ENCODE measurements around the gene OSBPL9. TPM values are rescaled to one million over a fixed set of nuclear protein-coding genes. Genes with fewer than 3 reads are reported as not detected.

The OSBPL9 gene
- total and polyA plus RNA-seq, 9 of the 15 experiments (the other 6 are each of a cell fraction or from before 2014, with no cell fraction given), result 43.9 to 217 (median 170) TPM

- TF ChIP-seq TRIM25 (IDR thresholded peaks at IDR 0.05; ENCODE audit: borderline replicate concordance) (no peak), MTA2 (IDR thresholded peaks at IDR 0.05; ENCODE audit: low read depth) (no peak), NCOA2 (IDR thresholded peaks at IDR 0.05; ENCODE audit: partially characterized antibody in 2 of 2) (no peak), USF1 (CRISPR knock-in tag; IDR thresholded peaks at IDR 0.05) (no peak), POLR2G (IDR thresholded peaks at IDR 0.05; ENCODE audit: low read depth, low read length) (no peak)
Measured at GRCh38 chr1:51691920-51692319, 75.0 kb downstream of the OSBPL9 start (continued).

- H3K9me1 ChIP-seq (ENCODE audit: control insufficient read depth, insufficient read depth, low read length), result no peaks in the 10 kb centered on the region
- H3K4me1 ChIP-seq (replicated peaks in 1 of 2; ENCODE audit: control insufficient read depth in 2 of 2, insufficient read depth in 2 of 2, low read length in 2 of 2), result peaks cover 2 to 9% of the 10 kb centered on the region in 2 experiments; a peak in 4 of 5 replicates
- ATAC-seq, result no peak
- H3K9ac ChIP-seq (ENCODE audit: insufficient read depth in 1 of 2, low read depth in 2 of 2, low read length in 2 of 2), result no peak overlapping the region
- in situ Hi-C loops (cut with MboI) (no loop called here), intact Hi-C loops (cut with micrococcal nuclease) (no loop called here)
- no peak for FAIRE-seq
- no peak overlapping the region for H2AFZ ChIP-seq (ENCODE audit: low read depth, low read length)
- ChIA-PET POLR2A (interaction anchor here (0.6 to 1.4 kb wide), 3 partner anchors 13 to 17 kb away, joined by 3 read pairs; no protein-coding TSS in a partner anchor), CTCF (ENCODE audit: low intra/inter-chr PET ratio) (no interaction called here)
- no TSS peak for BruUV-seq (replicated peaks)
- H4K20me1 ChIP-seq (replicated peaks; ENCODE audit: control insufficient read depth, insufficient read depth, low read length), result peaks cover 5% of the 10 kb centered on the region; the same call in 1 of the 2 replicates
- H3K79me2 ChIP-seq (ENCODE audit: control insufficient read depth, insufficient read depth, low read length), result peaks cover 3% of the 10 kb centered on the region; the same call in 1 of the 3 replicates
- H3K9me3 ChIP-seq (replicated peaks; ENCODE audit: control insufficient read depth, insufficient read depth, low read depth, low read length), result no peaks in the 10 kb centered on the region
- no peak overlapping the region for H3K4me3 ChIP-seq
- DNase-seq (ENCODE audit: extremely low read depth in 1 of 4, low spot score in 3 of 4), result no peak
- H3K27ac ChIP-seq (ENCODE audit: extremely low read depth, low read depth, low read length), result no peak overlapping the region
- H3K27me3 ChIP-seq (ENCODE audit: control insufficient read depth in 2 of 2, insufficient read depth in 2 of 2, low read length in 2 of 2), result no peaks in the 10 kb centered on the region
- WGBS (ENCODE audit: insufficient coverage, low coverage, missing lambda C conversion rate), result 64% methylated on average over 4 of the region's 4 CpGs
- H3K4me2 ChIP-seq (ENCODE audit: insufficient read depth, low read length), result no peak overlapping the region
- no peaks in the 10 kb centered on the region for H3K36me3 ChIP-seq (ENCODE audit: control insufficient read depth, insufficient read depth, low read length)
- TF ChIP-seq EP300 (IDR thresholded peaks at IDR 0.05; ENCODE audit: low read length) (no peak), PHB (CRISPR knock-in tag; IDR thresholded peaks at IDR 0.05) (no peak), ZEB2 (IDR thresholded peaks at IDR 0.05) (no peak), MEF2A (IDR thresholded peaks at IDR 0.05; ENCODE audit: control insufficient read depth, low read depth, low read length) (no peak), WHSC1 (IDR thresholded peaks at IDR 0.05; ENCODE audit: low read length) (no peak), RCOR1 (IDR thresholded peaks at IDR 0.05; ENCODE audit: borderline replicate concordance in 1 of 2, low read depth in 2 of 2, low read length in 2 of 2) (no peak), ZNF586 (CRISPR knock-in tag; conservative IDR thresholded peaks at IDR 0.05) (no peak), MYBL2 (IDR thresholded peaks at IDR 0.05; ENCODE audit: low read depth) (no peak), MYBL2 (CRISPR knock-in tag; IDR thresholded peaks at IDR 0.05; ENCODE audit: borderline replicate concordance) (no peak), TFAM (CRISPR knock-in tag; conservative IDR thresholded peaks at IDR 0.05) (no peak), MCM5 (IDR thresholded peaks at IDR 0.05; ENCODE audit: low read depth) (no peak), GMEB1 (CRISPR knock-in tag; IDR thresholded peaks at IDR 0.05) (no peak), ZNF224 (CRISPR knock-in tag; IDR thresholded peaks at IDR 0.05) (no peak), ILF3 (IDR thresholded peaks at IDR 0.05; ENCODE audit: borderline replicate concordance) (no peak)
Measured at GRCh38 chr1:51693419-51694155, 76.7 kb downstream of the OSBPL9 start.
